Right renal cortex interstitium (tissue), 3 donors: ENCODE measurements around the gene CARD19. TPM values are rescaled to one million over a fixed set of nuclear protein-coding genes. Genes with fewer than 3 reads are reported as not detected.
A peak's percentile ranks its signal among the peaks of the same experiment; 100 is the strongest.

Experiments used
- DNase-seq, 3 donors: peaks; one replicate each; pipeline ENCODE4 v3.0.0-alpha.2; 2013; ENCODE audit warnings: low read depth in 3 of 3, low spot score in 2 of 3
- polyA plus RNA-seq, 3 donors: library from polyadenylated mRNA; unstranded; fragments of 120-200 nt; gene quantifications; one replicate each; pipeline ENCODE4 v1.2.1, GENCODE V29; 2013; ENCODE audit not compliant: insufficient read length in 3 of 3

The CARD19 gene
- polyA plus RNA-seq, 3 donors = 14.8 to 18.0 (median 15.5) TPM

- no peak for DNase-seq
Measured at GRCh38 chr9:93149361-93149760, 53.3 kb downstream of the CARD19 start.

GRCh38 chr9:93151097-93151784 lies 55.2 kb downstream of the CARD19 start:
- DNase-seq = no peak

GRCh38 chr9:93154293-93154903 lies 58.4 kb downstream of the CARD19 start:
- no peak for DNase-seq

GRCh38 chr9:93155716-93156474 lies 59.9 kb downstream of the CARD19 start:
- no peak for DNase-seq

GRCh38 chr9:93156475-93157008 lies 60.5 kb downstream of the CARD19 start:
- DNase-seq = no peak

GRCh38 chr9:93159601-93160471 lies 63.8 kb downstream of the CARD19 start:
- peak; percentile 60 to 80 (median 70) for DNase-seq

- no peak for DNase-seq
Measured at GRCh38 chr9:93161786-93162562, 66.0 kb downstream of the CARD19 start.

Other genes with a start within 250 kb of the CARD19 start
- 1 to 10 TPM; 9.4 to 9.9 (median 9.7) TPM for gene ZNF484, start 218.2 kb upstream of the CARD19 start, polyA plus RNA-seq
- 1 to 10 TPM; 5.2 to 5.6 (median 5.4) TPM for gene FGD3, start 148.7 kb upstream of the CARD19 start, polyA plus RNA-seq
- gene SUSD3, start 37.5 kb upstream of the CARD19 start, polyA plus RNA-seq = 1 to 10 TPM; 6.1 to 7.8 (median 7.6) TPM
- gene NINJ1, start 38.0 kb downstream of the CARD19 start, polyA plus RNA-seq = 10 to 100 TPM; 40.2 to 51.6 (median 44.2) TPM
- gene WNK2, start 87.9 kb downstream of the CARD19 start, polyA plus RNA-seq = 10 to 100 TPM; 14.5 to 16.0 (median 15.1) TPM